HG02981 (cell line): ENCODE results near the gene CLEC16A.

Experiments
- ATAC-seq: cut with Tn5 transposase; IDR thresholded peaks from one replicate; pipeline ENCODE4 v1.9.1; 2021; ENCODE audit warnings: mild to moderate bottlenecking, moderate library complexity; ENCODE audit not compliant: unreplicated experiment

CLEC16A gene

DNA sequence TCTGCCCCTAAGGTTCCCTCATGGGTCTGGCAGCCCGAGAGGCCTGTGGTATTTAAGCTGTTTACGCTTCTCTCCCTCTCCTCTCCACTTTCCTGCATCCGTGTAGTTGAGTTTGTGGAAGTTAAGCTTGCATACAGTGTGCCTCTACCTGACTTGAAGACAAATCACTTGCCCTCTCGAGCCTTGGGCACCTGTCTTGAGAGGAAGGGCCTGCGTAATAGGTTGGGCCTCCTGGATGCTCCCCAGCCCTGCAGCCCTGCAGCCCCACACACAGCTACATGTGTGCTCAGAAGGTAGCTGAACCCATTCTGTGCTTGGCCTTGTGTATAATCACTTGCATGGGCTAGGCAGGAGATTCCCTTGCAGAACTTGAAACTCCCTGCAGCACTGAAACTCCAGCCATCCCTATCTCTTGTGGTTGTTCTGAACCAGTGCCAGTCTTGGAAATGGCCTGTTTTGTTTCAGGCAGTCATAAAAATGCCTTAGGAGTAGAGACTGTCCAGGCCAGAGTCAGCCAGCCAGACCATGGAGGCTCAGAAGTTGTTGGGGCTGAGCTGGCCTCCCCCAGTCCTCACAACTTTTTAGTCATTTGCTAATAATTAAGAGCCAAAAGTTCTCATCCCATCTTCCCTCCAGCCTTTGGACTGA lies 134.6 kb downstream of the CLEC16A start:
- ATAC-seq, result no peak

DNA sequence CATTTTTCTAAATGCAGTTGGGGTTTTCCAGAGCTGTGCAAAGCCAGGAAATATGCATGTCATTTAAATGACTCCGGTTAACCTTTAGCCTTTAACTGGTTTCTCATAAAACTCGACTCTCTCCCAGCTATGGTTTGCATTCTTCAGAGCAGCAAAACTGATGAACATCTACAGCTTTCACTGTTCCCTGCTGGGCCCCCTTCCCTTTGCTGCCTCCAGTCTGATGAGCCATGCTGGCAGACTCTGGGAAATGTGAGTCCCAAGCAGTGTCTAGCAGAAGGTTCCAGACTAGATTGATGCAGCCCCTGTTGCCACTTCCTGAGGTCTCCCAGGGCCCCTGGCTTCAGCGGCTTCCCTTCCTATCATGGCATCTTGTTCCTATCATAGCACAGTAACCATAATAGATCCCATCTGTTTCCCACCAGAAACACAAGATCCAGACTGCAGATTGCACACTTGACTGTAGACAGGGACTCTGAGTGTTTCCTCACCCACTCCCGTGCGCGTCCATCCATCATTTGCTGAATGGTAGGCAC lies 135.4 kb downstream of the CLEC16A start:
- ATAC-seq, result no peak

DNA sequence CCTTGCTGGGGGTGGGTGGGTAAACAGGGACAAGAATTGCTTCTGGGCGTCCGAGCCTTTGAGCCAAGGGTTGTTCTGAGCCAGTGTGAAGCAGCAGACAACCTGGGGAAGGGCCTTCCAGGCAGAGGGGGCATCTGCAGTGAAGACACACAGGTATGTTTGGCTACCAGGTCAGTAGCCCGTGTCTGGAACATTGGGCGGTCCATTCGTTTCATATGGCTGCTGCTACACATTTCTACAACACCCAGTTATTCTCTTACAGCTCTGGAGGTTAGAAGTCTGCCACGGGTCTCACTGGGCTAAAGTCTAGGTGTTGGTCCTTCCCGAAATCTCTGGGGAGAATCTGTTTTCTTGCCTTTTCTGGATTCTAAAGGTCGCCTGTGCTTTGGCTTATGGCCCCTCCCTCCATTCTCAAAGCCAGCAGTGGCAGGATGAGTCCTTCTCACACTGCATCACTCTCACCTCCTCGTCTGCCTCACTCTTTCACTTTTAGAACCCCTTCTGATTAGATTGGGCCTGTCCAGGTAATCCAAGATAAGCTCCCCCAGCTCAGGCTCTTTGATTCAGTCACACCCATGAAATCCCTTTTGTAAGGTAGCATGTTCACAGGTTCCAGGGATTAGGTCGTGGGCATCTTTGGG lies 136.1 kb downstream of the CLEC16A start:
- no peak for ATAC-seq

DNA sequence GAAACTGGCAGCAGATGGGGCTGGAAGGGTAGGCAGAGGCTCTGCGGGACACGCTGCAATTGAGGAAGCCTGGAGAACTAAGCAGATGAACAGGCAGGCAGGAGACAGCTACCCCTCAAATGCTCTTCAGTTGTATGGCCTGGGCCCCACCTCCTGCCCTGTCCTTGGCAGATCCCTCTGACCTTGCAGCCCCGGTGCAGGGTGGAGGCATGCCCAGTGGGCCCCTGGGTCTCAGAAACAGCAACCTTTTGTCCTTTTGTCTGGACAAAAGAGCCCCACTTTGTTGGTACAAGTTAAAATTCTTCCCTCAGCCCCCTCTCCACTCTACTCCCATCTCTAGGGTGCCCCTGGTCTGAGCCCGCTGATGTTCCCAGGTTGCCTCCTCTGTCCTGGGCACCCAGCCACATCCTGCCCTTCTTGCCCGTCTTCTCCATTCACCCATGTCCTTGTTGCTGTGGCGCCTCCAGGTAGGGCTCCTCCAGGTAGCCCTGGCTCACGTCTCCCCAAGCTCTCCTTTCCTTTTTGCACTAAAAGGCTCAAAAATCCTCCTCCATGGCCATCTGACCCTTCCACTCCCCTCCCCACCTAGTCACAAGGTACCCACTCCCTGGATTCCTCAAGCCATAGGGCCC lies 136.8 kb downstream of the CLEC16A start:
- no peak for ATAC-seq

DNA sequence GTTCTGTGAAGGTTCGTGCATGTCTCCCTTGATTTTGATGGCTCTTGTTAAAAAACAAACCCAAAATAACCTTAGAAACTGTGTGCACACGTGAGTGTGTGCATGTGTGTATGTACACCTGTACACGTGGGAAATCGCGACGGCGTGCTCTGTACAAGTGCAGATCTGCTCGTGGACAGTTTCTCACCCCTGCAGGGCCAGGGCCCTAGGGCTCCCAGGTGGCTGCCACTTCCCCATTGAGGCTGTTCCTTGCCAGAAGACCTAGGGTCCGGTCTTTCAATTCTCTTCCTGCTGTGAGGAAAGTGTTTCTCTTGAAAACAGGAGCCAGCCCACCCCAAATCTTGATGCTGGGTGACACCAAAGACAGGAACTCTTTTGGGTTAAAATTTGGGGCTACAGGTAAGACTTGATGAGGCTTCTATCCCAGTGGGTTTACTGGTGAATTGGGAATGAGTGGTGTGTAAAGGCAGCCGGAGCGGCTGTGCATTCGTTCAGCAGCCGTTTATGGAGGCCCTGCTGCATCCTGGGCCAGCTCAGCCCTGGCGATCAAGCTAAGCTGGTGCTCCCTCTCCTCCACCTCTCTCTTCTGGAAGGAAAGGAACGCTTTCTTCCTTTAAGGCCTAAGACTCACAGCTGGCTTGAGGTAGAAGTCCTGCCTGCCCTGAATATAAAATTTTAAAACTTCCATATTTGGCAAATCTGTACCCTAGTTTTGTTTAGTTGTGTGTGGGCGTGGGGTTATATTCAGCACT lies 137.9 kb downstream of the CLEC16A start:
- no peak for ATAC-seq

DNA sequence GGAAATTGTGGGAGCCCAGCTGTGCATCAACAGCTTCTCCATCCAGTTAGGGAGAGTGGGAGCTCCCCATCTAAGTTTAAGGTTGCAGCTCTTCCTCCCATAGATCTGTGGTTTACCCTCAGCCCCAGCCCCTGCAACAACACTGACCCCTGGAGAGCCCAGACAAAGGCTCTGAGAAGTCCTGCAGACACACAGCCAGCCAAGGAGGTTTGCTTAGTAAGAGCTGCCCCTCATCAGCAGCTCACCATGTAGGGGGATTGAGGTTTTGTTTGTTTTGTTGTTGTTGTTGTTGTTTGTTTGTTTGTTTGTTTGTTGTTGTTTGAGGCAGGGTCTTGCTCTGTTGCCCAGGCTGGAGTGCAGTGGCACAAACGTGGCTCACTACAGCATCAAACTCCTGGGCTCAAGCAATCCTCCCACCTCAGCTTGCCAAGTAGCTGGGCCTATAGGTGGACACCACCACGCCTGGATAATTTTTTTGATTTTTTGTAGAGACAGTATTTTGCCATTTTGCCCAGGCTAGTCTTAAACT lies 138.6 kb downstream of the CLEC16A start:
- ATAC-seq, result no peak

DNA sequence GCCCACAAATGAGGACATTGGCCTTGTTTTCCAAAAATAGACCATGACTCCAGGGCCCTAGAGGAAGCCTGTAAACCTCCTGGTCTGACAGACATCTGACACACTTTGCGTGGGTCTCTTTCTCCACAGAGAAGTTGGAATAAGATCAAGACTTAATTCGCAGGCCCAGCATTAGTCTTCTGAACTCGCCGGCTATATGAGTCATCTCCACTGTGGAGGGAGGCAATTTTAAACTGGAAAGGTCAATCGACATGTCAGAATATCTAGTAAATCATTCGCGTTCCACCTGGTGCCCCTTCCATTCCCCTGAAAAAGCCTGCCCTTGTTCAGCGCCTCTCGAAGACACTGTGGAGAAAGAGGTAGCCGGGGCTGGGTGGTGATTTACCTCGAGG lies 140.1 kb downstream of the CLEC16A start:
- ATAC-seq, result no peak

DNA sequence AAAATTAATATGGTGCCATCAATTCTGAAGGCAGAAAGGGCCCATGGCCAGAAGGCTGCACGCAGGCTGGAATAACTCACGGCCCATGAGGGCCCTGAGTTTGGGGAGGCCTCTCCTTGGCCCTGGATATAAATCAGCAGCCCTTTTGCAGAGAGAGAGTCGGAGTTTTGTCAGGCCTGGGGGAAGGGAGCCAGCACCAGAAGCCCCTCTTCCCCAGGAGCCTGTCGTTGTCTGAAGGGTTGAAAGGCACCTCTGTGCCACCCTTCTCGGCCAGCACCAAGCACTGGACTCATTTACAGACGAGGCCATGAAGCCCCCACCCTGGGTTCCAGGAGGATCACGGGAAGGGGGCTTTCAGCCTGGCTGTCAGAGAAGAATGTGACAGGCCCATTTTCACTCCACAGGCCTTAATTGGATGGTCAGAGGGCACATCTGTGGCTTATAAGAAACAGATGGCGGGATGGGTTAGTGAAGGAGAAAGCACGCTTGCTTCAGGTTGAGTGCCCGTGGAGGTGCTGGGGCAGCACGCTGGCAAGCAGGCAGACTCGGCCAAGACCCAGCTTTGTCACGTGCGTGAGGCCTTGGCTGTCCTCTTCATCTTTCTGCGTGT lies 140.6 kb downstream of the CLEC16A start:
- ATAC-seq, result no peak

DNA sequence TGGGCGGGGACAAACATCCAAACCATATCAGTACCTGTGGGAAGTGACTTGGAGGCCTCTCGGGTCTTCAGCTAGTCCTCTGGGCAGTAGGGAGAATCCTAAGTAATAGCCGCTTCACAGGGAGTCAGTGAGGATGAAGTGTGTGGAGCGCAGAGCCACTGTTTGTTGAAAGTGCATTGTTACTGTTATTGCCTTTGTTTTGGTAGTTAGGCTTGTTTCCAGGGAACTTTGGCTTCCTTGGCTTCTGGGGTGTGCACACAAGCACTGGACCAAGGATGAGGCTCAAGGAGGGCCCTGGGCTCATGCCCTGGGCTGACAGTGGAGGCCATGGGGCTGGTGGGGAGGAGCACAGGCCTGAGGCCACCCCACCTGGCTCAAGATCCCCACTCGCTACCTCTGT lies 141.6 kb downstream of the CLEC16A start:
- ATAC-seq, result no peak

DNA sequence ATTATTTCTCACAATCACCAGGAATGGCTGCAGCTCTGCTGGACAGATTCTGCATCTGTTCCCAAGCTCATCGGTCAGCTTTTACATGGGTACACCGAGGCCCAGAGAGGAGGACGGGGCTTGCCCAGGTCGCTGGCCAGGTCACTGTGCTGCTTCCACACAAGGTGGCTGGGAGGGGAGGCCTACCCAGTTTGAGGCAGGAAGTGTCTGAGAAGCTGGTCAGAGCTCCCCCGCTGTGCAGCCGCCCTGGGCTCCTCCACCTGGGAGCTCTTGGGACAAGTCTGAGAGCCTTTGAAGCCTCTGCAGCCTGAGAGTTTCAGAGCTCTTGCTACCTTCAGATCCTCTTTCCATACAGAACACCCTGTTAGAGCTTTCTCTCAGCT lies 143.3 kb downstream of the CLEC16A start:
- ATAC-seq, result no peak

DNA sequence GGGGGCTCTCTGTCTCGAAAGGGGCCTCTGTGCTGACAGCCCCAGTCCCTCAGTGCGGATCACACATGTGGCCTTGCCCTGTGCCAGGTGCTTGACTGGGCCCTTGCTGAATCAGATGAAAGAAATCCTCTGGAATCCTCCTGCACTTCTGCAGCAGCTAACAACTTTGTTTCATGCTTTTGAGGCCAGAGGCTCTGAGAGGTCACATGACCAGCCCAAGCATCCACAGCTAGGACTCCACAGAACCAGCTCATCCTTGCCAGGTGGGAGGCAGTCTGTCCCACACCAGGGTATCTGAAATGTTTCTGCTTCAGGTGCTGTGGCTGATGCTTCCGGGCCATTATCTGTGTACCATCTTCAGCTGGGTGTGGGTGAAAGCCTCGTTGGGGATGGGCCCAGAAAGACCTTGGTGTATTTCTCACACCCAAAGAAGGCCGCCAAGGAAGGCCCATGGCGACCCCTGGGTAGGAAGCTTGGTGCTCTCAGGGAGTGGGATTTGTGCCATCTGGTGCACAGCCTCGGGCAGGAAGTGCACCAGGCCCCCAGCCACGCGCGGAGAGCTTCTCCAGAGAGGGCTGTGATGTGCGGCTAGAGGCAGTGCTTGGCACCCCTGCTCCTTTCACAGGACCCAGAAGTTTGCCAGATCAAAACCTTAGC lies 143.8 kb downstream of the CLEC16A start:
- ATAC-seq, result no peak

DNA sequence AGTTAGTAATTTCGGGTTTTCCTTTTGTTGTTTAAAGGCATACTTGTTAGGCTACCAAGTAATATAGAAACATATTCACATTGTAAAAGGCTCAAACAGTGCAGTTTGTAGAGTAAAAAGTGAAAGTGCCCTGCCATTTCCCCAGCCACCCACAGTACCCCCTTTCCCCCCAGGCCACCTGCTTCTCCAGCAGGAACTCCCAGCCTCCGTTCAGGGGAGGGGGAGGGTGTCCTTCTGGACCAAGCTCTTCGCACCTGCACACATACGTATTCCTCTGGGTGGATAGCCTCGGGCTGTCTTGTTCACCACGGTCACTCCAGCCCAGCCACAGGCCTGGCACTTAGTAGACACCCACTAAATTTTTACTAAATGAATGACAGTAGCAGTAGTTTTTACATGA lies 144.5 kb downstream of the CLEC16A start:
- ATAC-seq, result no peak

DNA sequence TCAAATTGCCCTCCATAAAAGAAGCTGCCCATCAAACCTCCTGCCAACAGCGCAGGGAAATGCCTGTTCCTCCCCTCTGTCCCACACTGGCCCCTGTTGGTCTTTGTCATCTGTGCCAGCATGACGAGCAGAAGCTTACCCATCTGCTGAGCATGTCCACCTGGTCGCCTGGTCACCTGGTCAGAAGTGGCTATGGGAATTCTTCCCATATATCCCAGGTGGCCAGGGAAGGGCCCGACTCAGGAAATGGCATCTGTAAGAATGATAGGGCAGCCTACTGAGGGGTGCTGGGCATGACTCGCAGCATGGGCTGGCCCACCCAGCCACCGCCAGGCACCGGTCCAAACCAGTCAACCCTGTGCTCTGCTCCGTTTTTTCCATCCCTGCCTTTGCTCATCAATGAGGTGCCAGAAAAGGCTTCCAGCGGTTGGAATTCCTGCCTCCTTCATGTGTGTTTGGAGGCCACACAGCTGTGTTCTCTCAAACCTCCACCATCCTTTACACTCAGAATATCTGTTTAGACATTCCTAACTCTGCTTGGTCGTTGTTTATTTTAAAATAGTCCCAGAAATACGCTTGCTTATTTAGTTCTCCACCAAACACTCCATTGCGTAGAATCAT lies 145.2 kb downstream of the CLEC16A start:
- no peak for ATAC-seq

DNA sequence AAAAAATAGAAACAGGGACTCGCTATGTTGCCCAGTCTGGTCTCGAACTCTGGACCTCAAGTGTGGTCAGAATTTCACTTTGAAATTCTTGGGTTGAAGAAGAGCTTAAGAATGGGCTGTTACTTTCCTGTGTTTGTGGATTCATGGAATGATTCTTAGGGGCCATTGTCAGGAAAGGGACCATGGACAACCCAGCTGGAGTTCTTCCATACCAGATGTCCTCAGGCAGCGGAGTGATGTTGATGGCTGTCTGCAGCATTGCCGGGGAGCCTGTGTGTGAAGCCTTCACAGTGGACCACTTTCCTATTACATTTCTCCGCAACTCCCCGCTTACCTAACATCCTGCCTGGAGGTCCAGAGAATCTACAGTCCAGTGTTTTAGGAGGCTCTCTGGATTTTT lies 145.9 kb downstream of the CLEC16A start:
- no peak for ATAC-seq

DNA sequence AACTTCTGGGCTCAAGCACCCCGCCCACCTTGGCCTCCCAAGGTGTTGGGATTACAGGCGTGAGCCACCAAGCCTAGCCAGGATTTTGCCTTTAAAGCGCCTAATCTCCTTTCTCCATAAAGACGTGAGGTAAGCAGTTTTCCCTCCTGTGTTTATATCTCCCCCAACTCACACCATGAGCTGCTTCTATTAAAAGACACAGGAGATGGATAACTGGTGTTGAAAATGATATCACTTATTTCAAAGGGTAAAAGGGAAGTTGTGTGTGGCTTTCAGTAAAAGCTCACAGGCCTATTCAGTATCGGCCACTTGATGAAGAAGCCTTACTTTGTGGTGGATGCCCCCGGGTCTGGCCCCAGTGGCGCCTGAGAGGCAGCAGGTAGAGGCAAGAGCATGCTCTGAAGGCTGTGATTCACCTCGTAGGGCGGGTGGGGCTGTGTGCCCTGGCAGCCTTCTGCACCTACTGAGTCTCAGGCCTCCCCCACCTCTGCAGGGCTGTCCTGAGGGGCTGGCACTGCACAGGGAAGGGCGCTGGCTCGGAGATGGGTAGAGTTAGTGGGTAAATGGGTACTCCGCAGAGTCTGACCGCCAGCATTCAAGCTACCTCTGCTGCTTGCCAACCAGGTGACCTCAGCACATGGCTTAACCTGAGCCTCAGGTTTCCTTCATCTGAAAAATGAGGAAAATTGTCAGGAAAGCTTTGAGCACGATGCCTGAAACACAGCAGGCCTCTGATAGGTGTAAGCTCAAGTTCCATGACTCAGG lies 146.8 kb downstream of the CLEC16A start:
- ATAC-seq, result no peak

DNA sequence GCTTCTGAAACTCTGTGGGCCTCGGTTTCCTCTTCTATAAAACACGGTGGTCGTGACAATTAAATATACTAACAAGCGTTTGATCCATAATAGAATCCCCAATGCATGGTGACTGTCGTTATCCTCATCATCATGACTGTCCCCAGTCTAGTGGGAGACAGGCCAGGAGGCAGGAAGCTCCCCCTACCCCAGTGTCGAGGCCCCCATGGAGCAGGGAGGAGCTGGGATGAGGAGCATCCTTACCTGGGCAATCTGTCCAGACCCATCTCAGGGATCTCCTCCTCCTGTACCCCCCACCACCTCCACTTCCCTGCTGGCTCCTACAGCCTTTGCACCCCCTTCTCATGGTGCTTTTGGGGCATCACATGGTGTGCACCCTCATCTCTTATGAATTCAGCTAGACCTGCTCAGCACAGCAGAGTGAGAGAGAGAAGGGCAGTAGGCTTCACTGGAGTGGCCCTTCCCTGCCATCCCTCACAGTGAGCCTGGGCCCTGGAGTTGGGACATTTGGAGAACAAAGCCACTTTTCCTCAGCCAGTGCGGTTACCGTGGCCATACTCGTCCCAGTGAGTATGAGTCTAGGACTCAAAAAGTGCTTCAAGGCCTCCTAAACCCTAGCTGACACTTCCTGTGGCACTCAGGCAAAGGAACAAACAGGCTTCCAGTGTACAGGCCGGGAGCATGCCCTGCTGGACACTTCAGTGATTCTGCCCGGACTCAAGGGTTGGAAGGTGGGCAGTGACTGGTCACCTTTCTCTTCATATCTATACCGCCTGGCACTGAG lies 148.6 kb downstream of the CLEC16A start:
- ATAC-seq, result no peak

DNA sequence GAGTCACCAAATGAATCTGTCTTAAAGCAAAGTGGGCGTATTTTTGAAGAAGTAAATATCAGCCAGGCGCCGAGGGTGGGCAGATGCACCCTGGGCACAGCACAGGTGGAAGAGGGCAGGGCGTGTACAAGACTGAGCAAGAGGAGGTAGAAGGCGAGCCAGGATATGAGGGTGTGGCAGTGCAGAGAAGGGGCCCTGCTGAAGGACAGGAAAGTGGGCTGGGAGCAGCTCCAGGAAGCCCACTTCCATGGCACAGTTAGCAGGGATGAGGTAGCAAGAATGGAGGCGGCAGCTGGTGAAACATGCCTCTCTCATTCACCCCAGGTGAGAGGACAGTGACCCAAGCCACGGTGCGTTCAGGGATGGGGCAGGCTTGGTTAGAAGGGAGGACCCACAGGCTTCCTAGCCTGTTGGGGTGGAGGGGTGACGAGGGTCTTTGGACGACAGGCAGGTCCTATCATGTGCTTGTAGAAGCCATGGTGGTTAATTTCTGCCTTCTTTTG lies 149.3 kb downstream of the CLEC16A start:
- no peak for ATAC-seq
